Heart left ventricle (tissue), 16 donors: ENCODE results near the gene TRPC1. TPM values are rescaled to one million over a fixed set of nuclear protein-coding genes. Genes with fewer than 3 reads are reported as not detected.

Source experiments
- ATAC-seq, 4 donors: fragments of 200-7000 bp; cut with Tn5 transposase; one replicate each; pipeline ENCODE4 v1.9.1; 2020 to 2022; ENCODE audit warnings: moderate library complexity in 4 of 4, mild to moderate bottlenecking in 3 of 4, moderate number of reproducible peaks in 1 of 4
- DNase-seq, 5 donors: peaks; one replicate each; pipeline ENCODE4 v3.0.0-alpha.2; 2020
- H3K27ac ChIP-seq, 12 donors: fragments of 200-600 bp; sonication (generic) in 4 of 12; one replicate each; pipeline versions ENCODE4 v1.5.0 to v1.8.0; 2016 to 2022; ENCODE audit warnings: mild to moderate bottlenecking in 2 of 12
- H3K27me3 ChIP-seq, 9 donors: fragments of 200-600 bp; sonication (generic) in 2 of 9; one replicate each; pipeline versions ENCODE4 v1.5.1 to v1.8.0; 2016 to 2022; ENCODE audit warnings: mild to moderate bottlenecking in 3 of 9
- H3K36me3 ChIP-seq, 9 donors: fragments of 200-600 bp; sonication (generic) in 2 of 9; one replicate each; pipeline versions ENCODE4 v1.5.0 to v1.8.0; 2018 to 2022; ENCODE audit warnings: mild to moderate bottlenecking in 2 of 9
- H3K4me1 ChIP-seq, 12 donors: fragments of 200-600 bp; sonication (generic) in 4 of 12; one replicate each; pipeline versions ENCODE4 v1.5.0 to v1.8.0; 2016 to 2022; ENCODE audit warnings: mild to moderate bottlenecking in 3 of 12
- H3K4me3 ChIP-seq, 12 donors: fragments of 200-600 bp; sonication (generic) in 4 of 12; one replicate each; pipeline versions ENCODE4 v1.5.0 to v1.8.0; 2017 to 2022; ENCODE audit warnings: mild to moderate bottlenecking in 9 of 12, moderate library complexity in 4 of 12
- H3K9me3 ChIP-seq, 12 donors: fragments of 200-600 bp; sonication (generic) in 4 of 12; one replicate each; pipeline versions ENCODE4 v1.5.0 to v1.8.0; 2016 to 2022; ENCODE audit warnings: mild to moderate bottlenecking in 1 of 12
- CTCF ChIP-seq, 12 donors: fragments of 200-600 bp; sonication (generic) in 4 of 12; IDR thresholded peaks; one replicate each; pipeline versions ENCODE4 v1.5.0 to v1.8.0; 2018 to 2022; ENCODE audit warnings: antibody characterized with exemption in 12 of 12, mild to moderate bottlenecking in 5 of 12
- POLR2A ChIP-seq, 2 donors: fragments of 450-650 bp; IDR thresholded peaks; one replicate each; pipeline ENCODE4 v1.6.1; 2017; ENCODE audit warnings: antibody characterized with exemption in 2 of 2, mild to moderate bottlenecking in 2 of 2, moderate library complexity in 2 of 2
- WGBS, 4 donors: extraction: QIAGEN DNeasy Blood & Tissue Kit in 2 of 4; methylation state at CpG; one replicate each; pipeline versions ENCODE4 v1.1.5 to v1.1.7; 2013 to 2018; 5-methylcytosine and 5-hydroxymethylcytosine counted together
- intact Hi-C, 10 donors: fragments of 100-400 bp; cut with DNase I; formaldehyde crosslinking; loops; one replicate each; pipeline versions ENCODE4 v1.11.1 to v1.14.2; 2022
- polyA plus RNA-seq, 2 donors: library from polyadenylated mRNA; stranded (reverse); fragments of 200-250 nt; gene quantifications; one replicate each; pipeline ENCODE4 v1.2.3, GENCODE V29; 2013
- total RNA-seq, 9 donors: library from RNA; depleted of rRNA in 2 of 9; stranded (reverse); fragments of >200 nt in 2 of 9; fragmentation: NEBNext Ultra II Directional in 3 of 9; extraction: Animal tissue kit (Norgen Biotek cat#: 25700) in 3 of 9; gene quantifications; one replicate each; pipeline versions ENCODE4 v1.1.0 to v1.2.4, GENCODE V29; 2016 to 2023
- donor health status: ischemic (EF 13 %, LVEDD 7.1; RV severe dilation, severe dysfunction).
- donor health status: healthy with polysubstance abuse.
- donor health status: DM: no; HTN: yes; CAD: no.
- donor health status: DM: no; HTN: no; CAD: no.
- donor health status: ischemic (EF 25% LVEDD 6.9; RV normal size, moderate dysfunction).
- donor health status: ischemic (EF 25% LVEDD 5.7; RV mildly dilated, moderate dysfunction).
- donor health status: healthy.
- donor health status: DM: yes; HTN: yes; CAD: no.
- donor health status: ischemic (EF 35%, LVEDD 5.7; RV mildly dilated, moderate dysfunction).
- donor health status: nonischemic (EF 11% LVEDD 7.7; RV severe dilation, severe dysfunction).
- donor health status: DM: yes; HTN: yes; CAD: no.
- donor health status: PGD.
- donor health status: ischemic (EF 29% LVEDD 5.4; RV normal size, mild dysfunction).
- donor health status: nonischemic (EF 23%, LVEDD 6.1; RV moderate dilation, normal function).

TRPC1 gene
- total and polyA plus RNA-seq, 11 donors = 3.0 to 14.2 (median 10.0) TPM

- H3K27ac ChIP-seq = peak overlapping the region; percentile 82 to 99 (median 91)
These were observed 218 bp upstream of the TRPC1 start for GRCh38 chr3:142723665-142723967.

GRCh38 chr3:142724682-142725356 is 985 bp downstream of the TRPC1 start:
- Histone ChIP-seq H3K9me3 (peaks cover 0 to 4% (median 0%) of the 10 kb centered on the region in 12 donors), H3K4me3 (peak overlapping the region; percentile 72 to 96 (median 80)), H3K27ac (peak overlapping the region; percentile 82 to 99 (median 91)), H3K27me3 (peaks cover 0 to 14% (median 0%) of the 10 kb centered on the region in 9 donors), H3K4me1 (peaks cover 0 to 21% (median 6%) of the 10 kb centered on the region in 12 donors), H3K36me3 (peaks cover 0 to 6% (median 0%) of the 10 kb centered on the region in 9 donors)
- DNase-seq (peak; percentile 35 to 64 (median 44)), ATAC-seq (peak; percentile 39 to 58 (median 56))
- intact Hi-C loops = loop anchor here in 7 of 10 donors (2.0 to 10.0 kb wide), 7 partner anchors 128 to 280 kb away; partner anchors contain the start of genes PLS1 (in 4 of the 7), U2SURP (in 2 of the 7) and ATR (in 1 of the 7)
- 1 to 3% (median 2%) methylated on average over 35 of the region's 35 CpGs for WGBS, 4 donors
- TF ChIP-seq CTCF (IDR thresholded peaks at IDR 0.05) (peak in 3 of 12 donors; percentile 22 to 27 (median 25)), POLR2A (IDR thresholded peaks at IDR 0.05) (no peak)

More at GRCh38 chr3:142723665-142723967, 218 bp upstream of the TRPC1 start:
- Histone ChIP-seq H3K9me3 (peaks cover 0 to 4% (median 0%) of the 10 kb centered on the region in 12 donors), H3K4me1 (peaks cover 0 to 21% (median 6%) of the 10 kb centered on the region in 12 donors), H3K27me3 (peaks cover 0 to 14% (median 0%) of the 10 kb centered on the region in 9 donors), H3K36me3 (peaks cover 0 to 3% (median 0%) of the 10 kb centered on the region in 9 donors), H3K4me3 (peak overlapping the region; percentile 72 to 96 (median 80))
- DNase-seq (no peak), ATAC-seq (peak in 1 of 4 donors; percentile 19)
- intact Hi-C loops = loop anchor here in 7 of 10 donors (5.0 to 10.0 kb wide), 6 partner anchors 126 to 281 kb away; partner anchors contain the start of genes PLS1 (in 4 of the 7) and U2SURP (in 2 of the 7)
- 0 to 1% (median 0%) methylated on average over 10 of the region's 10 CpGs for WGBS, 4 donors
- no peak for TF ChIP-seq POLR2A (IDR thresholded peaks at IDR 0.05)
- TF ChIP-seq CTCF (IDR thresholded peaks at IDR 0.05) = no peak

- WGBS, 4 donors = 57 to 61% (median 60%) methylated on average over 5 of the region's 5 CpGs
- intact Hi-C loops = loop anchor here in 6 of 10 donors (2.0 to 10.0 kb wide), 5 partner anchors 131 to 279 kb away; partner anchors contain the start of genes U2SURP (in 2 of the 6), ATR (in 1 of the 6) and PLS1 (in 1 of the 6)
- Histone ChIP-seq H3K9me3 (peaks cover 0 to 4% (median 0%) of the 10 kb centered on the region in 12 donors), H3K27ac (peak overlapping the region in 9 of 12 donors; percentile 82 to 99 (median 92)), H3K4me3 (peak overlapping the region in 11 of 12 donors; percentile 72 to 96 (median 79)), H3K36me3 (peaks cover 0 to 6% (median 0%) of the 10 kb centered on the region in 9 donors), H3K4me1 (peaks cover 0 to 21% (median 6%) of the 10 kb centered on the region in 12 donors), H3K27me3 (peaks cover 0 to 14% (median 0%) of the 10 kb centered on the region in 9 donors)
- ATAC-seq (no peak), DNase-seq (no peak)
- TF ChIP-seq CTCF (IDR thresholded peaks at IDR 0.05) = no peak
- TF ChIP-seq POLR2A (IDR thresholded peaks at IDR 0.05) = no peak
These were observed 1.5 kb downstream of the TRPC1 start for GRCh38 chr3:142725357-142725739.

GRCh38 chr3:142726017-142726416 is 2.2 kb downstream of the TRPC1 start:
- Histone ChIP-seq H3K9me3 (peaks cover 0 to 4% (median 0%) of the 10 kb centered on the region in 12 donors), H3K36me3 (peaks cover 0 to 6% (median 0%) of the 10 kb centered on the region in 9 donors), H3K4me1 (peaks cover 0 to 21% (median 6%) of the 10 kb centered on the region in 12 donors), H3K4me3 (peak overlapping the region in 1 of 12 donors; percentile 72), H3K27ac (no peak overlapping the region), H3K27me3 (peaks cover 0 to 14% (median 0%) of the 10 kb centered on the region in 9 donors)
- no peak for TF ChIP-seq CTCF (IDR thresholded peaks at IDR 0.05)
- no peak for TF ChIP-seq POLR2A (IDR thresholded peaks at IDR 0.05)
- DNase-seq (no peak), ATAC-seq (no peak)
- WGBS, 4 donors = 47 to 62% (median 59%) methylated on average over 1 of the region's 1 CpG
- intact Hi-C loops = loop anchor here in 5 of 10 donors (10.0 kb wide), 4 partner anchors 131 to 279 kb away; partner anchors contain the start of genes U2SURP (in 2 of the 5) and PLS1 (in 1 of the 5)
